HepG2 (cell line): ENCODE data around the gene SRSF8. TPM values are rescaled to one million over a fixed set of nuclear protein-coding genes. Genes with fewer than 3 reads are reported as not detected.
A peak's percentile ranks its signal among the peaks of the same experiment; 100 is the strongest.

Source experiments
- BCLAF1 ChIP-seq: fragments of 450-650 bp; IDR thresholded peaks from 2 replicates; pipeline ENCODE4 v1.6.1; 2017; ENCODE audit warnings: mild to moderate bottlenecking
- BHLHE40 ChIP-seq: IDR thresholded peaks from 2 replicates; pipeline ENCODE4 v1.6.1; 2011; ENCODE audit warnings: low read length, improper control_type of control experiment
- DBP ChIP-seq: sonication (generic); formaldehyde crosslinking; IDR thresholded peaks from 2 replicates; pipeline ENCODE4 v1.4.0; 2020; ENCODE audit warnings: missing genetic modification reagents; ENCODE audit errors: not compliant biosample characterization
- FOXK1 ChIP-seq: sonication (generic); formaldehyde crosslinking; IDR thresholded peaks from 2 replicates; pipeline ENCODE4 v1.4.0; 2020; ENCODE audit warnings: low read depth, missing genetic modification reagents, borderline replicate concordance
- HNRNPK ChIP-seq: fragments of 200-400 bp; formaldehyde crosslinking; IDR thresholded peaks from 2 replicates; pipeline ENCODE4 v1.6.1; 2018; ENCODE audit warnings: low read length, low read depth, moderate library complexity, mild to moderate bottlenecking; ENCODE audit not compliant: poor library complexity, severe bottlenecking
- NCOA5 ChIP-seq: sonication (generic); formaldehyde crosslinking; IDR thresholded peaks from 2 replicates; pipeline ENCODE4 v1.4.0; 2020; ENCODE audit warnings: missing genetic modification reagents
- POLR2AphosphoS2 ChIP-seq: IDR thresholded peaks from 2 replicates; pipeline ENCODE4 v1.6.1; 2011; ENCODE audit warnings: low read depth, low read length, improper control_type of control experiment
- SKIL ChIP-seq: sonication (generic); formaldehyde crosslinking; IDR thresholded peaks from 2 replicates; pipeline ENCODE4 v1.8.0; 2022; ENCODE audit warnings: missing genetic modification reagents, mild to moderate bottlenecking, moderate library complexity, borderline replicate concordance
- SUZ12 ChIP-seq: fragments of 150-350 bp; IDR thresholded peaks from 2 replicates; pipeline ENCODE4 v1.6.1; 2014; ENCODE audit warnings: low read depth, low read length
- ZBTB2 ChIP-seq: sonication (generic); formaldehyde crosslinking; IDR thresholded peaks from 2 replicates; pipeline ENCODE4 v1.8.0; 2022; ENCODE audit warnings: low read depth, missing genetic modification reagents
- ZBTB46 ChIP-seq: sonication (generic); formaldehyde crosslinking; IDR thresholded peaks from 2 replicates; pipeline ENCODE4 v1.4.0; 2020; ENCODE audit warnings: mild to moderate bottlenecking, missing genetic modification reagents, borderline replicate concordance
- ZFP90 ChIP-seq: sonication (generic); formaldehyde crosslinking; IDR thresholded peaks from 2 replicates; pipeline ENCODE4 v1.8.0; 2022; ENCODE audit warnings: missing genetic modification reagents, mild to moderate bottlenecking, inconsistent platforms, borderline replicate concordance
- ZNF205 ChIP-seq: IDR thresholded peaks from 2 replicates; pipeline ENCODE4 v1.6.1; 2018; ENCODE audit warnings: missing biosample characterization, missing genetic modification reagents
- ZNF274 ChIP-seq: sonication (generic); formaldehyde crosslinking; IDR thresholded peaks from 2 replicates; pipeline ENCODE4 v1.5.1; 2020; ENCODE audit warnings: mild to moderate bottlenecking, missing genetic modification reagents
- ZNF562 ChIP-seq: sonication (generic); formaldehyde crosslinking; IDR thresholded peaks from 2 replicates; pipeline ENCODE4 v1.8.0; 2022; ENCODE audit warnings: missing genetic modification reagents, borderline replicate concordance
- ZNF773 ChIP-seq: sonication (generic); formaldehyde crosslinking; IDR thresholded peaks from 2 replicates; pipeline ENCODE4 v1.4.0; 2020; ENCODE audit warnings: missing genetic modification reagents, borderline replicate concordance
- ZNF816 ChIP-seq: sonication (generic); formaldehyde crosslinking; IDR thresholded peaks from 2 replicates; pipeline ENCODE4 v1.8.0; 2022; ENCODE audit warnings: missing genetic modification reagents, mild to moderate bottlenecking, borderline replicate concordance
- ZNF83 ChIP-seq: sonication (generic); formaldehyde crosslinking; IDR thresholded peaks from 2 replicates; pipeline ENCODE4 v1.4.0; 2020; ENCODE audit warnings: missing genetic modification reagents, mild to moderate bottlenecking, borderline replicate concordance
- ZNF850 ChIP-seq: sonication (generic); formaldehyde crosslinking; conservative IDR thresholded peaks from 2 replicates; pipeline ENCODE4 v1.9.0; 2021; ENCODE audit warnings: mild to moderate bottlenecking, missing genetic modification reagents
- polyA plus RNA-seq, 8 experiments: library from polyadenylated mRNA; depleted of rRNA in 3 of 8; stranded (reverse) in 7 of 8; unstranded in 1 of 8; fragments of >200 nt; fragmentation: Illumina TruSeq in 4 of 8; extraction: Trizol in 4 of 8; gene quantifications; 2 replicates each; pipeline versions ENCODE4 v1.2.1 to v1.2.3, GENCODE V29; 2011 to 2016; ENCODE audit warnings: low read depth in 4 of 8, missing spikeins in 1 of 8, mixed read lengths in 1 of 8; ENCODE audit not compliant: insufficient read depth in 1 of 8
- total RNA-seq, 5 experiments: library from RNA; depleted of rRNA; stranded (reverse); fragments of >200 nt; fragmentation: Illumina TruSeq; extraction: Trizol; gene quantifications; 2 replicates each; pipeline ENCODE4 v1.2.3, GENCODE V29; 2016; ENCODE audit warnings: low read depth in 1 of 5

The SRSF8 gene
- total and polyA plus RNA-seq, 2 of the 13 experiments (the other 11 are each of a cell fraction or from before 2014, with no cell fraction given), result 21.8 to 25.8 TPM

GRCh38 chr11:95089620-95090542 lies 23.2 kb downstream of the SRSF8 start, which contains the start of gene ENDOD1 (continued):
- TF ChIP-seq BCLAF1 (no peak), POLR2AphosphoS2 (no peak), ZNF205 (CRISPR knock-in tag) (no peak), ZNF850 (CRISPR knock-in tag) (no peak), NCOA5 (no peak), ZBTB46 (CRISPR knock-in tag) (no peak), ZNF773 (0 out of 2 replicates have a peak, but pooled peaks have one; percentile 22), SUZ12 (no peak), ZNF274 (CRISPR knock-in tag) (no peak), HNRNPK (no peak), ZNF816 (CRISPR knock-in tag) (no peak), DBP (CRISPR knock-in tag) (no peak), SKIL (CRISPR knock-in tag) (no peak), ZFP90 (no peak; the same call in 1 of the 2 replicates), BHLHE40 (no peak), ZNF83 (CRISPR knock-in tag) (0 out of 2 replicates have a peak, but pooled peaks have one; percentile 36), ZBTB2 (no peak), ZNF562 (no peak), FOXK1 (CRISPR knock-in tag) (no peak)
